H1 (cell line): ENCODE results near the gene UPK3BL2. TPM values are rescaled to one million over a fixed set of nuclear protein-coding genes. Genes with fewer than 3 reads are reported as not detected.
"Not testable (repeated sequence)": the region's sequence is repeated elsewhere in the genome, so short reads cannot be mapped to it uniquely, and the experiment has no call there.

Source experiments
- CTCF ChIA-PET: fragments of 300-600 bp; sonication (Branson Sonifier 250); formaldehyde crosslinking; loops from one replicate; lab custom pipeline; 2021; ENCODE audit not compliant: partially characterized antibody; lab: Charles Lee
- POLR2A ChIA-PET: fragments of 300-600 bp; sonication (Branson Sonifier 250); formaldehyde crosslinking; loops from one replicate; lab custom pipeline; 2021; ENCODE audit warnings: inconsistent platforms; ENCODE audit not compliant: partially characterized antibody; lab: Charles Lee
- DNase-seq, 2 experiments: peaks; one replicate each; pipeline versions ENCODE4 v3.0.0 to v3.0.0-alpha.2; 2010 to 2022; ENCODE audit warnings: low spot score in 2 of 2, low read depth in 1 of 2, mixed read lengths in 1 of 2
- FAIRE-seq: peaks from 2 replicates; lab custom pipeline; 2011; peaks lifted over from hg19 to GRCh38; lab: Jason Lieb, UNC
- H2AFZ ChIP-seq: 2 replicates; pipeline ENCODE4 v1.8.1; 2012; ENCODE audit warnings: low read length, inconsistent platforms
- H2AK5ac ChIP-seq: 2 replicates; pipeline ENCODE4 v1.6.1; 2013; ENCODE audit warnings: low read depth, low read length
- H2BK120ac ChIP-seq: replicated peaks from 2 replicates; pipeline ENCODE3; 2013; ENCODE audit warnings: low read depth, low read length, inconsistent platforms
- H2BK12ac ChIP-seq: 2 replicates; pipeline ENCODE4 v1.6.1; 2013; ENCODE audit warnings: low read depth, low read length
- H2BK15ac ChIP-seq: 2 replicates; pipeline ENCODE4 v1.6.1; 2013; ENCODE audit warnings: low read length
- H2BK20ac ChIP-seq: 2 replicates; pipeline ENCODE4 v1.6.1; 2013; ENCODE audit warnings: low read length
- H2BK5ac ChIP-seq: 2 replicates; pipeline ENCODE4 v1.6.1; 2013; ENCODE audit warnings: low read depth, low read length
- H3K14ac ChIP-seq: 2 replicates; pipeline ENCODE4 v1.6.1; 2013; ENCODE audit warnings: inconsistent platforms; ENCODE audit not compliant: insufficient read length
- H3K18ac ChIP-seq: 2 replicates; pipeline ENCODE4 v1.6.1; 2013; ENCODE audit warnings: low read length; ENCODE audit errors: extremely low read depth
- H3K23ac ChIP-seq: 2 replicates; pipeline ENCODE4 v1.6.1; 2013; ENCODE audit warnings: inconsistent platforms; ENCODE audit not compliant: insufficient read length
- H3K23me2 ChIP-seq: 2 replicates; pipeline ENCODE4 v1.6.1; 2013; ENCODE audit warnings: low read depth, low read length
- H3K27ac ChIP-seq: 2 replicates; pipeline ENCODE4 v1.6.1; 2011; ENCODE audit warnings: low read depth, low read length, inconsistent platforms
- H3K27me3 ChIP-seq, 4 experiments: replicated peaks in 1 of 4; 1 replicate in 1 of 4; 2 replicates in 3 of 4; pipeline versions ENCODE4 v1.6.1 to v1.8.1; 2011 to 2013; ENCODE audit warnings: low read length in 3 of 4, mild to moderate bottlenecking in 3 of 4, inconsistent platforms in 2 of 4, mixed read lengths in 2 of 4, moderate library complexity in 1 of 4; ENCODE audit not compliant: control insufficient read depth in 3 of 4, insufficient read depth in 3 of 4; ENCODE audit errors: extremely low read depth in 1 of 4
- H3K36me3 ChIP-seq, 4 experiments: 2 replicates each; pipeline versions ENCODE4 v1.6.1 to v1.8.1; 2011 to 2013; ENCODE audit warnings: mild to moderate bottlenecking in 4 of 4, low read length in 3 of 4, moderate library complexity in 2 of 4, control low read depth in 1 of 4, inconsistent platforms in 1 of 4; ENCODE audit not compliant: insufficient read depth in 4 of 4, control insufficient read depth in 2 of 4
- H3K4ac ChIP-seq: replicated peaks from 2 replicates; pipeline ENCODE3; 2013; ENCODE audit warnings: low read length, low read depth, mixed read lengths, inconsistent platforms; ENCODE audit not compliant: insufficient read length
- H3K4me1 ChIP-seq, 4 experiments: replicated peaks in 1 of 4; 1 replicate in 1 of 4; 2 replicates in 3 of 4; pipeline versions ENCODE4 v1.6.1 to v1.8.1; 2011 to 2013; ENCODE audit warnings: low read length in 3 of 4, inconsistent platforms in 2 of 4, mixed read lengths in 1 of 4; ENCODE audit not compliant: insufficient read depth in 4 of 4, control insufficient read depth in 3 of 4
- H3K4me2 ChIP-seq, 2 experiments: 2 replicates each; pipeline versions ENCODE4 v1.6.1 to v1.8.1; 2011 to 2013; ENCODE audit warnings: low read depth in 2 of 2, low read length in 2 of 2, control low read depth in 1 of 2, inconsistent platforms in 1 of 2, mild to moderate bottlenecking in 1 of 2; ENCODE audit not compliant: insufficient read depth in 1 of 2
- H3K4me3 ChIP-seq, 4 experiments: fragments of 200-600, 300-600 bp in 1 of 4; sonication (generic), shearing (Covaris generic), sonication (Bioruptor Twin) in 1 of 4; 2 replicates each; pipeline versions ENCODE4 v1.5.1 to v1.8.1; 2011 to 2016; ENCODE audit warnings: low read length in 4 of 4, low read depth in 3 of 4, control low read depth in 2 of 4, inconsistent platforms in 2 of 4, mild to moderate bottlenecking in 2 of 4, mixed read lengths in 1 of 4, moderate library complexity in 1 of 4; ENCODE audit not compliant: insufficient read depth in 2 of 4; ENCODE audit errors: extremely low read depth in 1 of 4
- H3K56ac ChIP-seq: replicated peaks from 2 replicates; pipeline ENCODE3; 2013; ENCODE audit warnings: low read depth, mild to moderate bottlenecking, mixed read lengths, low read length, inconsistent platforms; ENCODE audit not compliant: insufficient read length
- H3K79me1 ChIP-seq: 2 replicates; pipeline ENCODE4 v1.6.1; 2013; ENCODE audit warnings: low read depth, low read length, control low read depth
- H3K79me2 ChIP-seq, 2 experiments: 2 replicates each; pipeline versions ENCODE4 v1.6.1 to v1.8.1; 2012 to 2013; ENCODE audit warnings: low read length in 2 of 2, mild to moderate bottlenecking in 2 of 2, inconsistent platforms in 1 of 2; ENCODE audit not compliant: insufficient read depth in 2 of 2, control insufficient read depth in 1 of 2
- H3K9ac ChIP-seq, 4 experiments: replicated peaks in 1 of 4; 1 replicate in 1 of 4; 2 replicates in 3 of 4; pipeline versions ENCODE4 v1.6.1 to v1.8.1; 2011 to 2013; ENCODE audit warnings: low read depth in 3 of 4, low read length in 3 of 4, control low read depth in 2 of 4, mild to moderate bottlenecking in 2 of 4, moderate library complexity in 2 of 4, inconsistent platforms in 1 of 4; ENCODE audit errors: extremely low read depth in 1 of 4
- H3K9me3 ChIP-seq, 2 experiments: 2 replicates each; pipeline versions ENCODE4 v1.6.1 to v1.8.1; 2012 to 2013; ENCODE audit warnings: mild to moderate bottlenecking in 2 of 2, moderate library complexity in 2 of 2, control low read depth in 1 of 2, inconsistent platforms in 1 of 2, low read depth in 1 of 2, low read length in 1 of 2, mixed read lengths in 1 of 2; ENCODE audit not compliant: insufficient read depth in 2 of 2
- H4K20me1 ChIP-seq, 2 experiments: replicated peaks in 1 of 2; 2 replicates each; pipeline versions ENCODE3 to v1.8.1; 2011 to 2013; ENCODE audit warnings: inconsistent platforms in 2 of 2, low read length in 2 of 2, mild to moderate bottlenecking in 1 of 2; ENCODE audit not compliant: insufficient read depth in 2 of 2, control insufficient read depth in 1 of 2
- H4K5ac ChIP-seq: 2 replicates; pipeline ENCODE4 v1.6.1; 2013; ENCODE audit warnings: low read length, low read depth, mixed read lengths, inconsistent platforms; ENCODE audit not compliant: insufficient read length
- H4K8ac ChIP-seq: 2 replicates; pipeline ENCODE4 v1.8.0; 2013; ENCODE audit warnings: mild to moderate bottlenecking, moderate library complexity, low read length, inconsistent platforms; ENCODE audit not compliant: insufficient read depth; ENCODE audit errors: extremely low read depth
- H4K91ac ChIP-seq: replicated peaks from 2 replicates; pipeline ENCODE3; 2013; ENCODE audit warnings: low read length, mixed read lengths, inconsistent platforms; ENCODE audit not compliant: insufficient read length
- WGBS, 2 experiments: shearing (Covaris generic) in 1 of 2; methylation state at CpG; one replicate each; pipeline versions ENCODE4 v1.1.6 to v1.1.7; 2013 to 2015; ENCODE audit warnings: low lambda C conversion rate in 2 of 2, mixed read lengths in 2 of 2, inconsistent platforms in 1 of 2, low coverage in 1 of 2, missing lambda C conversion rate in 1 of 2; ENCODE audit not compliant: insufficient replicate concordance in 2 of 2, insufficient coverage in 1 of 2, insufficient read length in 1 of 2; ENCODE audit errors: extremely low coverage in 1 of 2, missing lambda C conversion rate in 1 of 2; 5-methylcytosine and 5-hydroxymethylcytosine counted together
- polyA plus RNA-seq, 7 experiments: library from polyadenylated mRNA; depleted of rRNA in 3 of 7; stranded (reverse) in 5 of 7; unstranded in 2 of 7; fragments of >200 nt in 5 of 7; fragments of 200-250 nt in 2 of 7; gene quantifications; 1 replicate in 5 of 7; 2 replicates in 1 of 7; 4 replicates in 1 of 7; pipeline versions ENCODE4 v1.2.1 to v1.2.3, GENCODE V29; 2011 to 2013; ENCODE audit warnings: missing spikeins in 2 of 7, mixed read lengths in 2 of 7
- total RNA-seq: library from RNA; stranded (reverse); fragmentation: NEBNext Ultra II Directional; extraction: Animal tissue kit (Norgen Biotek cat#: 25700); gene quantifications from 2 replicates; pipeline ENCODE4 v1.2.1, GENCODE V29; 2021

The UPK3BL2 gene
- total and polyA plus RNA-seq, 2 of the 8 experiments (the other 6 are each of a cell fraction or from before 2014, with no cell fraction given) = 12.4 to 22.6 TPM

- FAIRE-seq, H2BK120ac ChIP-seq, H2BK5ac ChIP-seq, H3K27ac ChIP-seq, DNase-seq, H3K23ac ChIP-seq, H3K4me3 ChIP-seq, H3K14ac ChIP-seq, H2AFZ ChIP-seq, H3K18ac ChIP-seq, CTCF ChIA-PET, H3K4me1 ChIP-seq, H2BK15ac ChIP-seq, H3K4ac ChIP-seq, H4K8ac ChIP-seq, H3K4me2 ChIP-seq, H3K36me3 ChIP-seq, H2BK20ac ChIP-seq, H3K9ac ChIP-seq, H4K5ac ChIP-seq, H2BK12ac ChIP-seq, H3K27me3 ChIP-seq, H3K23me2 ChIP-seq, POLR2A ChIA-PET, H3K79me2 ChIP-seq, H3K9me3 ChIP-seq, H2AK5ac ChIP-seq, H4K20me1 ChIP-seq, H3K56ac ChIP-seq, H3K79me1 ChIP-seq, H4K91ac ChIP-seq: not testable (repeated sequence)
- no CpG with 5 or more reads among the region's 6 CpGs for WGBS, 2 experiments
These were observed 7.4 kb upstream of the UPK3BL2 start, which contains the start of gene SPDYE2 for GRCh38 chr7:102550808-102551422. Gene SPDYE2 (plus strand): TSS chr7:102551226. CDS start chr7:102553256, 2,030 bp downstream.

GRCh38 chr7:102546353-102546752, 2.9 kb upstream of the UPK3BL2 start:
- H2BK20ac ChIP-seq, H3K56ac ChIP-seq, POLR2A ChIA-PET, H3K18ac ChIP-seq, H4K91ac ChIP-seq, H2BK12ac ChIP-seq, H3K14ac ChIP-seq, H3K27me3 ChIP-seq, H3K4me1 ChIP-seq, H2AFZ ChIP-seq, FAIRE-seq, H2BK120ac ChIP-seq, CTCF ChIA-PET, H2AK5ac ChIP-seq, H4K5ac ChIP-seq, H3K9me3 ChIP-seq, H3K9ac ChIP-seq, H3K79me1 ChIP-seq, H2BK15ac ChIP-seq, H3K27ac ChIP-seq, H3K4ac ChIP-seq, H3K36me3 ChIP-seq, H2BK5ac ChIP-seq, H3K23ac ChIP-seq, H3K79me2 ChIP-seq, H3K4me3 ChIP-seq, H4K8ac ChIP-seq, H3K4me2 ChIP-seq, H4K20me1 ChIP-seq, H3K23me2 ChIP-seq, DNase-seq: not testable (repeated sequence)
- no CpG with 5 or more reads among the region's 6 CpGs for WGBS, 2 experiments
